ENCODE data around the gene APOA5.

Gene APOA5

GRCh38 chr11:116791813-116792143, at the start of gene APOA5:
APOA5 (minus strand) TSS chr11:116791879; CDS start chr11:116791860, 19 bp downstream.
- no peak for TF ChIP-seq CTCF (IDR thresholded peaks at IDR 0.05; ENCODE audit: borderline replicate concordance, control extremely low read depth, extremely low read depth, insufficient read depth, missing control alignments)
- in situ Hi-C loops (cut with MboI; ENCODE audit: low sequenced_read_pairs, unreplicated experiment), result loop anchor here (25.0 kb wide), 1 partner anchor 321 kb away; no protein-coding TSS in a partner anchor
- DNase-seq (ENCODE audit: low spot score), result no peak

GRCh38 chr11:116840746-116841296, 49.1 kb upstream of the APOA5 start:
- TF ChIP-seq CTCF (IDR thresholded peaks at IDR 0.05; ENCODE audit: borderline replicate concordance, control extremely low read depth, extremely low read depth, insufficient read depth, missing control alignments), result no peak
- in situ Hi-C loops (cut with MboI; ENCODE audit: low sequenced_read_pairs, unreplicated experiment), result no loop called here
- DNase-seq (ENCODE audit: low spot score), result no peak

GRCh38 chr11:116840224-116840745, 48.6 kb upstream of the APOA5 start:
- no peak for TF ChIP-seq CTCF (IDR thresholded peaks at IDR 0.05; ENCODE audit: borderline replicate concordance, control extremely low read depth, extremely low read depth, insufficient read depth, missing control alignments)
- DNase-seq (ENCODE audit: low spot score), result no peak
- in situ Hi-C loops (cut with MboI; ENCODE audit: low sequenced_read_pairs, unreplicated experiment), result no loop called here

GRCh38 chr11:116838321-116839084, 46.8 kb upstream of the APOA5 start:
- no peak for TF ChIP-seq CTCF (IDR thresholded peaks at IDR 0.05; ENCODE audit: borderline replicate concordance, control extremely low read depth, extremely low read depth, insufficient read depth, missing control alignments)
- in situ Hi-C loops (cut with MboI; ENCODE audit: low sequenced_read_pairs, unreplicated experiment), result no loop called here
- DNase-seq (ENCODE audit: low spot score), result no peak

- DNase-seq (ENCODE audit: low spot score), result no peak
- TF ChIP-seq CTCF (IDR thresholded peaks at IDR 0.05; ENCODE audit: borderline replicate concordance, control extremely low read depth, extremely low read depth, insufficient read depth, missing control alignments), result no peak
- in situ Hi-C loops (cut with MboI; ENCODE audit: low sequenced_read_pairs, unreplicated experiment), result no loop called here
These were observed 45.8 kb upstream of the APOA5 start, which contains the start of gene APOA1 for GRCh38 chr11:116837231-116838091. APOA1 (minus strand) TSS chr11:116837622; CDS start chr11:116837387, 235 bp downstream.

GRCh38 chr11:116836632-116836991, 44.9 kb upstream of the APOA5 start:
- no peak for DNase-seq (ENCODE audit: low spot score)
- in situ Hi-C loops (cut with MboI; ENCODE audit: low sequenced_read_pairs, unreplicated experiment), result no loop called here
- no peak for TF ChIP-seq CTCF (IDR thresholded peaks at IDR 0.05; ENCODE audit: borderline replicate concordance, control extremely low read depth, extremely low read depth, insufficient read depth, missing control alignments)

All from GM13976 (cell line).